GM19099 (cell line): ENCODE measurements around the gene ATXN7.

Source experiments
- POLR2A ChIP-seq: IDR thresholded peaks from 3 replicates; pipeline ENCODE4 v1.6.1; 2011; ENCODE audit warnings: low read depth; ENCODE audit not compliant: insufficient read length; ENCODE audit errors: extremely low read depth

The ATXN7 gene

GRCh38 chr3:63863150-63864007 lies at the start of gene ATXN7, which contains the start of gene THOC7:
TSS of gene ATXN7 (plus strand) at chr3:63863867. CDS start at chr3:63912599, 48,732 bp downstream.
TSS of gene THOC7 (minus strand) at chr3:63863805. CDS start at chr3:63863790, 15 bp downstream.
- peak; percentile 75 for TF ChIP-seq POLR2A

DNA sequence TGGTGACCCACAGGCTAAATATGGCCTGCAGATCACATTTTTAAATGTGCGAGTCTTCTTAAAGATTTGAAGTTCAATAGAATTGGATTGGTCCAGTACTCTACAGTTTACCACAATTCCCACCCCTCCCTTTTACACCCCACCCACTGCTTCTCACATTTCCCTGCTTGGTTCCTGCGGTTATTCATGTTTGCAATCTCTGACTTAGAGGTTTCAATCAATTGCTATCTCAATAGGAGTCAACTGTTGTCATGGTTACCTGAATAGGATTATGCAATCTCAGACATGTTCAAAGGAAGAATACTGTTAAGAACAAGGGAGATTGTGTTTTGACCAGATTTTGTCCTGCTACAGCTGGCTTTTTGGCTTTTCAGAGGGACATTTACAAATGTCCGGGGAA lies 49.4 kb upstream of the ATXN7 start:
- TF ChIP-seq POLR2A, result no peak

GRCh38 chr3:63817225-63817624 lies 46.4 kb upstream of the ATXN7 start:
- TF ChIP-seq POLR2A, result no peak

DNA sequence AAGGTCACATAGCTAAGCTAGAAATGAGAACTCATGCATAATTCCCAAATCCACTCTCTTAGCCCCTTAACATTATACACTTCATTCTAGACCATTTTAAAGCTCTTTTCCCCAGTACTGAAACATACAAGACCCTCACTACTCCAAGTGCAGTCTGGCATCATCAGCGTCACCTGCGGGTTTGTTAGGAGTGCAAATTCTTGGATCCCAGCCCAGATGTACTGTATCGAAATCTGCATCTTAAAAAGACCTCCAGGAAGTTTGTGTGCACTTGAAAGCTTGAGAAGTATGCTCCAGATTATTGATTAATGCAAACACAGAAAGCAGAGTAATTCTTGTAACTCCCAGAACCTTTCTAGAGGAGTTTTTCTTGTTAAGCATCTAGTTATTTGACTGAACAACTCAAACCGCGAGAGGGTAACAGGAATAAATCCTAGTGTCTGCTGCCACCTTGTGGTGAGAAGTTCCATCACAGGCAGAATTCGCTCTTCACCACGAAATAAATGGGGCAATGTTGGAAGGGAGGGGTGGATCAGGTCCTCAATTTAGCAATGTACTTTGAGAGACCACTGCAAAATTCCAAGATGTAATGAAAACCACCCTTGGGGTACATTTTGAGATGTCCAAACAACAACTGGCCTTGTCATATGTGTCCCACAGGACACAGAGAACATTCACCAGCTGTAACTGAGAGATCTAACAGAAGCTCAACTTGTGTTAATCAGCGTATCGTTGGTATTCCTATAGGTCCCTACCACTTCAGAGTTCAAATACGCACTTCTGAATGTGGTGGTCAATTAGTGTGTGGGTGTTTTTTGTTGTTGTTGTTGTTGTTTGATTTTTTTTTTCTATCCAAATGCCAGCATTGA lies 45.2 kb upstream of the ATXN7 start:
- TF ChIP-seq POLR2A, result no peak

DNA sequence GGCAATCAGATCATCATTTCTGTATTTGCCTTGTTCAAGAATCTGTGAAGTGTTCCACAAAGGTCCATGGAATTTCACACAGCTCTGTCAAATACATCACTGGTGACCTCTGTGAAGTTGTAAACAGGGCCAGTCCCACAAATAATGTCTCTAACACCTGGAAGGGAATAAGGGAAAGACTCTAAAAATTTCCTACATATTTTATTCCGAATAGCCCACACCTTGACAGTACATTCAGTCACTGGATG lies 44.6 kb upstream of the ATXN7 start, which contains the start of gene C3orf49:
TSS of gene C3orf49 (plus strand) at position 149 of the 248 bp plus-strand sequence. CDS start 173 bp downstream, outside the sequence.
- no peak for TF ChIP-seq POLR2A

GRCh38 chr3:63824309-63824708 lies 39.4 kb upstream of the ATXN7 start:
- no peak for TF ChIP-seq POLR2A

DNA sequence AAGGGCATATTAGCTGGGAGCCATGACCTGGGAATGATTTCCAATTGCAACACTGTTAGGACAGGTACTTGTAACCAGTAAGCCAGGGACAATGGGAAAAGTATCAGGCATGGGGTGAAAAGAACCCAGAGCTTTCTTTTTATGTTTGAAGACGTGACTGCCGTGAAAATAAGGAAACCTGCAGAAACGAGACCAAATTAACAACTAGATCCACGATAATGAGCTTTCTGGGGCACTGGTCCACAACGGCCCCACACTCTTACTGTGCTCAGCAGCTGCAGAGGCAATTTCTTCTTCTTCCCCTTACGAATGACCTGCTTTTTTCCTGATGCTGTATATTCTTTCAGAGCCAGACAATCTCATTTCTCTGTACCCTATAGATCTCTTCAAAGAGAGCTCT lies 33.1 kb upstream of the ATXN7 start:
- no peak for TF ChIP-seq POLR2A

- TF ChIP-seq POLR2A, result no peak
Observed at GRCh38 chr3:63832395-63832794, 31.3 kb upstream of the ATXN7 start.

DNA sequence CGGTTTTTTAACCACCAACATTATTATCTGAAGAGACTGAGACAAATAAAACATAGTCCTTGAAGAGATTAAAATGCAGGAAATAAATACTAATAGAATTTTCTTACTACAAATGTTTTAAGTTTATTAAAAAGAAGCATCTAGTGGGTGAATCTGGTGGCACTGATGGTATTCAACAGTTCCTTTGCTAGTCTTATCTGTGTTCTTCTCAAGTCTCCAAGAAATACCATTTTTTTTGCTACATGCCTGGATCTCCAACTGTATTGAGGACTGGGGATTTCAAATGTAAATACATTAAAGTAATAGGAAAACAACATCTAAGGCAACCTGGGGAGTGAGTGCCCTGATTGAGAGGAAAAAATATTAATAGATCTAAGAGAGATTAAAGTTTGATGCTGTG lies 22.0 kb upstream of the ATXN7 start:
- no peak for TF ChIP-seq POLR2A

- no peak for TF ChIP-seq POLR2A
Observed at GRCh38 chr3:63842127-63842526, 21.5 kb upstream of the ATXN7 start.

GRCh38 chr3:63845215-63845614 lies 18.5 kb upstream of the ATXN7 start:
- no peak for TF ChIP-seq POLR2A

GRCh38 chr3:63847718-63848450 lies 15.8 kb upstream of the ATXN7 start:
- no peak for TF ChIP-seq POLR2A

GRCh38 chr3:63849175-63849574 lies 14.5 kb upstream of the ATXN7 start:
- no peak for TF ChIP-seq POLR2A

- TF ChIP-seq POLR2A, result no peak
Observed at GRCh38 chr3:63851287-63851686, 12.4 kb upstream of the ATXN7 start.

GRCh38 chr3:63853106-63853505 lies 10.6 kb upstream of the ATXN7 start:
- no peak for TF ChIP-seq POLR2A
